ENCODE results near the gene TENT5C. TPM values are rescaled to one million over a fixed set of nuclear protein-coding genes. Genes with fewer than 3 reads are reported as not detected.

The TENT5C gene
- total RNA-seq, 4 donors from 2014 or later: 1.9 to 4.3 (median 2.8) TPM

DNA sequence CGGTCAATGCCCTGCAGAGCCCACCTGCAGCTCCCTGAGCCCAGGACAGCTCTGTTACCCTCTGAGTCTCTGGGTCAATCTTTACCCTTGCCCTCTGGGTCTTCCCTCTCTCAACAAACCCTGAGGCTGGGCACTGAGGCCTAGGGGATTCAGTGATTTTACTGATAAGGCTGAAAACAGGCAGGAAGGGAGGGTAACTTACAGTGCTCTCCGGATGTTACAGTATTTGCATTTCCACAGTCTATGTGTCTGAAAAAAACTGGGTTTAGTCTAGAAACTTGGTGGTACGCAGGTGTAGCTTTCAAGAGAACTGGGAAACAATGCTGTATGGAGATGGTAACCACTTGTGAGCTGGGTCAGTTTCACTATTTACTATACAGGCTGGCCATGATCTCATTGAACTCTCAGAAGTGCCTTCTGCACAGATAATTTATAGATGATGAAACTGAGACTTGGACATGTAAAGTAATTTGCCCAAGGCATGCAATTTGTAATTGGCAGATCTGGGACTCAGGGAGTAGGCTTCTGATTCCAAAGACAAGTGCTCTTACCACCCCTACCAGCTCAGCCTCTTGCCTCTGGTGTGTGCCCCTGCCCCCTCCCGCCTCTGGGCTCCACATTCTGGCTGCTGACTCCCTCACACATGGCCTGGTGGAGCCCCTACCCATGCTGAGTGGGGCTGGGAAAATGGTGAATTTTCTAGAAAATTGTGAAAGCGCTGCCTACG, 48.8 kb downstream of the TENT5C start:
- no peak overlapping the region for H3K4me3 ChIP-seq (ENCODE audit: low read depth, poor library complexity, severe bottlenecking)
- intact Hi-C loops (cut with DNase I; ENCODE audit: low total_unique reads): no loop called here
- TF ChIP-seq POLR2A (IDR thresholded peaks at IDR 0.05): no peak
- TF ChIP-seq, protein P1, sequence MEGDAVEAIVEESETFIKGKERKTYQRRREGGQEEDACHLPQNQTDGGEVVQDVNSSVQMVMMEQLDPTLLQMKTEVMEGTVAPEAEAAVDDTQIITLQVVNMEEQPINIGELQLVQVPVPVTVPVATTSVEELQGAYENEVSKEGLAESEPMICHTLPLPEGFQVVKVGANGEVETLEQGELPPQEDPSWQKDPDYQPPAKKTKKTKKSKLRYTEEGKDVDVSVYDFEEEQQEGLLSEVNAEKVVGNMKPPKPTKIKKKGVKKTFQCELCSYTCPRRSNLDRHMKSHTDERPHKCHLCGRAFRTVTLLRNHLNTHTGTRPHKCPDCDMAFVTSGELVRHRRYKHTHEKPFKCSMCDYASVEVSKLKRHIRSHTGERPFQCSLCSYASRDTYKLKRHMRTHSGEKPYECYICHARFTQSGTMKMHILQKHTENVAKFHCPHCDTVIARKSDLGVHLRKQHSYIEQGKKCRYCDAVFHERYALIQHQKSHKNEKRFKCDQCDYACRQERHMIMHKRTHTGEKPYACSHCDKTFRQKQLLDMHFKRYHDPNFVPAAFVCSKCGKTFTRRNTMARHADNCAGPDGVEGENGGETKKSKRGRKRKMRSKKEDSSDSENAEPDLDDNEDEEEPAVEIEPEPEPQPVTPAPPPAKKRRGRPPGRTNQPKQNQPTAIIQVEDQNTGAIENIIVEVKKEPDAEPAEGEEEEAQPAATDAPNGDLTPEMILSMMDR (IDR thresholded peaks at IDR 0.05): no peak
- no peak for DNase-seq (ENCODE audit: low spot score in 2 of 2)
- WGBS, 2 donors: 65 to 71% methylated on average over 6 of the region's 6 CpGs

DNA sequence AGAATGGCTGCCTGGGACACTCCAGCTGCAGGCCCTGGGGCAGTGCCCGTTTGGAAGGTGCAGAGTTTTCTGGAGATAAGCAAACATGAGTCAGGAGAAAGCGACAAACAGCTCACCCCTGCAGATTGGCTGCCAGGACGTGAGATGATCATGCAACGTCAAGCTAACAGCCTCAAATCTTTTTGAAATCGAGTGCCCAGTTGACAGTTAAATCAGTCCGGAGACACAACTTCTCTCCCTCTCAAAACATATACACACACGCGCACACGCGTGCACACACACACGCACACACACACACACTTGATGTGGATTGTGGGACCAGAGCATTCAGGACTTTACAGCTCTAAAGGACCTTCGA, 49.4 kb downstream of the TENT5C start:
- no peak for DNase-seq (ENCODE audit: low spot score in 2 of 2)
- H3K4me3 ChIP-seq (ENCODE audit: low read depth, poor library complexity, severe bottlenecking): no peak overlapping the region
- no peak for TF ChIP-seq POLR2A (IDR thresholded peaks at IDR 0.05)
- TF ChIP-seq, protein P1 (IDR thresholded peaks at IDR 0.05): no peak
- intact Hi-C loops (cut with DNase I; ENCODE audit: low total_unique reads): no loop called here
- 68 to 76% methylated on average over 12 of the region's 12 CpGs for WGBS, 2 donors

DNA sequence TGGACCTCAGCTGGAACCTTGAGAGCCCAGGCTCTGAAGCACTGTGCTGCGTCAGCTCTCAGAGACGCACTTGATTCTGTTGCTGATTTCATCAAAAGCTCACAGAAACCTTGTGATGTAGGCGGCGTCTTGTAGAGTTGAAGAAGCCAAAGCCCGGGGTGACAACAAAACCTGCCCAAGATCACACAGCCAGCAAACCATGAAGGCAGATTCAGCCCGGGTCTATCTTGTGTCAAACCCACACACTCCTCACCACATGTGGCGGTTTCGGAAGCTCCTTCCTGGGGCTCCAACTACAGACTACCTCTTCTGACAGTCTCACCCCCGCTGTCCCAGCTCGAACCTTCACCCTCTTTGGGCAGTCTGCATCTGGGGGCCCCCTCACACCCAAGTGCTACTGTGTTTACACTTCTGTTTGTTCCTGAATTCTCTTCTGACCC, 50.4 kb downstream of the TENT5C start:
- H3K4me3 ChIP-seq (ENCODE audit: low read depth, poor library complexity, severe bottlenecking): no peak overlapping the region
- intact Hi-C loops (cut with DNase I; ENCODE audit: low total_unique reads): no loop called here
- peak in 1 of 2 donors; percentile 80 for DNase-seq (ENCODE audit: low spot score in 2 of 2)
- TF ChIP-seq, protein P1 (IDR thresholded peaks at IDR 0.05): no peak
- TF ChIP-seq POLR2A (IDR thresholded peaks at IDR 0.05): no peak
- WGBS, 2 donors: 72 to 82% methylated on average over 10 of the region's 10 CpGs

DNA sequence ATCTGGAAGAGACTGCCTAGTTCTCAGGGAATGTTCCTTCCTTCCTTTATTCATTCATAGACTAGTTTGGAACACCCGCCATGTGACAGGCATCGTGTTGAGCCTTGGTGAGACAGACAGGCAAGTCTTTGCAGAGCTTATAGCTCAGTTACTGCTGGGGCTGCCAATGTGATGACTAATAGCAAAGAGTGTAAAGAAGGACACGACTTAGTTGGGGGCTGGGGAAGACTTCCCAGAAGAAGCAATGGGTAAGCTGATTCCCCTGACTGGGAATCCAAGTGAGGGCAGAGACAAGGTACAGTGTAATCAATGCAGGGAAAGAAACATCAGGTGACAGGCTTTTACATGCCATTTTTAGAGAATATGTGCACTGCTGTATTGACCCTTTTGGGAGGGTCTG, 51.2 kb downstream of the TENT5C start:
- peak in 1 of 2 donors; percentile 57 for DNase-seq (ENCODE audit: low spot score in 2 of 2)
- 24 to 26% methylated on average over 3 of the region's 3 CpGs for WGBS, 2 donors
- TF ChIP-seq, protein P1 (IDR thresholded peaks at IDR 0.05): no peak
- no peak for TF ChIP-seq POLR2A (IDR thresholded peaks at IDR 0.05)
- H3K4me3 ChIP-seq (ENCODE audit: low read depth, poor library complexity, severe bottlenecking): no peak overlapping the region
- intact Hi-C loops (cut with DNase I; ENCODE audit: low total_unique reads): no loop called here

DNA sequence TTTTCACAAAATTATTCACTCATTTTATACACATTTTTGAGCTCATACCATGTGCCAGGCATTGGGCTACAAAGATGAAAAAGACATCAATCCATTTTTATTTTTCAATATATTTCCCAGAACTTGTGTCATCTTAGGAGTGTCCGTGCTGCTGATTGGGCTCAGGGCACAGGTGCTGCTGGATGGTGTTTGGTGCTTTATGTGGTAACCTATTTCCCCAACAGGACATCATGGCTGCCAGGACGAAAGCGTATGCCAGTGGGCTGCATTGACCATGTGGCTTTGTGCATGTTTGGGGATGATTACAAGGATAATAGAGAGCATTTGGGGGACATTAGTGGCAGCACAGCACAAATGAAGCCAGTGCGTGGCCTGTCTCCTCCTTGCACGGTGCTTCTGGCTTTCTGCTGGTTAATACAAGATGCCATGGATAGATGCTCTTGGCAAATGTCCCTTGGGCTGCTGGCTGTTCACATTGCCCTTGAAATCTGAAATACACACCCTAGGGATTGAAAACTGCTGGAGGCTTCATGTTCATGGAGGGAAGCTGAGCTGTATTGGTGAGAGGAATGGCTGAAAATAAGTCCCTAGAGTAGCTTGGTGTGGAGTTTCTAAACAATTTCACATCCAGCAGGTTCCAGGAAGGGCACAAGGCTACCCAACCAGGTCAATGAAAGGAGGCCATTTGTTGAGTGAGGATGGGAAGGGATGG, 52.3 kb downstream of the TENT5C start:
- intact Hi-C loops (cut with DNase I; ENCODE audit: low total_unique reads): no loop called here
- 82 to 83% methylated on average over 5 of the region's 5 CpGs for WGBS, 2 donors
- no peak overlapping the region for H3K4me3 ChIP-seq (ENCODE audit: low read depth, poor library complexity, severe bottlenecking)
- TF ChIP-seq, protein P1 (IDR thresholded peaks at IDR 0.05): no peak
- TF ChIP-seq POLR2A (IDR thresholded peaks at IDR 0.05): no peak
- DNase-seq (ENCODE audit: low spot score in 2 of 2): peak in 1 of 2 donors; percentile 50
